Iris pigment epithelial cell (primary cell): Measurements from ENCODE around the gene PPP1R10.

ENCODE experiments used
- DNase-seq: peaks from one replicate; pipeline ENCODE4 v3.0.0-alpha.2; 2011; ENCODE audit warnings: low read depth

Gene PPP1R10

GRCh38 chr6:30598912-30599624 is 18.0 kb downstream of the PPP1R10 start:
- DNase-seq = no peak

DNA sequence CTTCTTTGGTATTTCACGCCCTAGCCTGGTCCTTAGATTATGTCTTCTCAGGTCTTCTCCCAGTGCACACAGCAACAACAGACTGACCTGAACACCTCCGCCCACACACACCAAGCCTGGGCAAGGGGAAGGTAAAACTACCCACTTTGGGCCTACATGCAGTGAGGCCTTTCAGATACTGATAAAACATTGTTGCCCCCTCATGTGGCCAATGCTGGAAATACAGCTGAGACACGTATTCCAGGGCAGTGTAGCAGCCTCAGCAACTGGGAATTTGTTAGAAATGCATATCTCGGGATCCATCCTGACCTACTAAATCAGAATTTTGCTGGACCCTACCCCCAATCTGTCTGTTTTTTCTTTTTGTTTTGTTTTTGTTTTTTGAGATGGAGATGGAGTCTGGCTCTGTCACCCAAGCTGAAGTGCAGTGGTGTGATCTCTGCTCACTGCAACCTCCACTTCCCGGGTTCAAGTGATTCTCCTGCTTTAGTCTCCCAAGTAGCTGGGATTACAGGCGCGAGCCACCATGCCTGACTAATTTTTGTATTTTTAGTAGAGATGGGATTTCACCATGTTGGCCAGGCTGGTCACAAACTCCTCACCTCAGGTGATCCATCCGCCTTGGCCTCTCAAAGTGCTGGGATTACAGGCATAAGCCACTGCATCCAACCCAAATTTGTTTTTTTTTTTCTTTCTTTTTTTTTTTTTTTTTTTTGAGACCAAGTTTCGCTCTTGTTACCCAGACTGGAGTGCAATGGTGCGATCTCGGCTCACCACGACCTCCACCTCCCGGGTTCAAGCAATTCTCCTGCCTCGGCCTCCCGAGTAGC is 19.5 kb downstream of the PPP1R10 start:
- DNase-seq = peak; percentile 78

- no peak for DNase-seq
Measured at GRCh38 chr6:30592287-30592686, 24.8 kb downstream of the PPP1R10 start.

DNA sequence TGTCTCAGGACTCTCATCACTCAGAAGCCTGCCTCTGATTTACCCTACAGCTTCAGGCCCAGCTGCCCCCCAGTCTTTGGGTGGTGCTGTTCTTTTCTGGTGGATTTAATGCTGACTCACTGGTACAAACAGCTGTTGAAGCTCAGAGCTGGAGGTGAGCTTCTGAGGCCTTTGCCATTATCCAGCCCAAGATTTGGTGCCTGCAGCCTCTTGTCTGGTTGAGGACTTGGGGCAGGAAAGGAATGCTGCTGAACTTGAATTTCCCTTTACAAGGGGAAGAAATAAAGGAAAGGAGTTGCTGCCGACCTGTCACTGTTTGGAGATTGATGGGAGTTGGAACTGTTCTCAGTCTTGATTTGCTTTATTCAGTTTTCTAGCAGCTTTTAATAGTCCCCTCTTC is 26.0 kb downstream of the PPP1R10 start:
- peak; percentile 73 for DNase-seq

GRCh38 chr6:30590509-30590908 is 26.5 kb downstream of the PPP1R10 start:
- DNase-seq = no peak

DNA sequence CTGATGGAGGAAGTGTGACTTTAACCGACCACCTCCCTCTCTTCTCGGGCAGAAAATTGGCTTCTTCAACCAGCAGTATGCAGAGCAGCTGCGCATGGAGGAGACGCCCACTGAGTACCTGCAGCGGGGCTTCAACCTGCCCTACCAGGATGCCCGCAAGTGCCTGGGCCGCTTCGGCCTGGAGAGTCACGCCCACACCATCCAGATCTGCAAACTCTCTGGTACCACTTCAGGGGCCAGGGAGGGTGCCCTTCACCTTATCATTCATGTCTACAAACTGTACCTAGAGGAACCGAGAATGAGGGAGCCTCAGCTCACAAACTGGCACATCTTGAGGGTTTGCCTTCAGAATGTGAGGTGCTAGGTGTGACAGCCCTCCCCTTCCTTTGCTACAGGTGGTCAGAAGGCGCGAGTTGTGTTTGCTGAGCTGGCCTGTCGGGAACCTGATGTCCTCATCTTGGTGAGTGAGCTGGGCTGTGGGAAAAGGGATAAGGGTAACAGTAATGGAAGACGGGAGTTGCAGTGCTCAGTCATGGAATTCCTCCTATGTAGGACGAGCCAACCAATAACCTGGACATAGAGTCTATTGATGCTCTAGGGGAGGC is 27.2 kb downstream of the PPP1R10 start:
- no peak for DNase-seq

GRCh38 chr6:30583921-30584320 is 33.1 kb downstream of the PPP1R10 start:
- no peak for DNase-seq

DNA sequence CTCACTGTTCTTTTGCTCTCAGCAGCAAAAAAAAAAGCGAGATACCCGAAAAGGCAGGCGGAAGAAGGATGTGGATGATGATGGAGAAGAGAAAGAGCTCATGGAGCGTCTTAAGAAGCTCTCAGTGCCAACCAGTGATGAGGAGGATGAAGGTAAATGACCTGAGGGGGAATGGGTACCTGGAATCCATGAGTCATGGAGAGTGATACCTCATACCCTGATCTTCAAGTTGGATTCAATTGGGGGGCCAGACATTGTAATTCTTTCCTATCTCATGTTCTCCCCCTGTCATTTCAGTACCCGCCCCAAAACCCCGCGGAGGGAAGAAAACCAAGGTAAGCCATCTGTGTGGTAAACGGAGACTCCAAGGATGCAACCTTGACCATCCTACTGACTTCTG is 39.0 kb downstream of the PPP1R10 start:
- DNase-seq = no peak

- no peak for DNase-seq
Measured at GRCh38 chr6:30573113-30573512, 43.9 kb downstream of the PPP1R10 start.

DNA sequence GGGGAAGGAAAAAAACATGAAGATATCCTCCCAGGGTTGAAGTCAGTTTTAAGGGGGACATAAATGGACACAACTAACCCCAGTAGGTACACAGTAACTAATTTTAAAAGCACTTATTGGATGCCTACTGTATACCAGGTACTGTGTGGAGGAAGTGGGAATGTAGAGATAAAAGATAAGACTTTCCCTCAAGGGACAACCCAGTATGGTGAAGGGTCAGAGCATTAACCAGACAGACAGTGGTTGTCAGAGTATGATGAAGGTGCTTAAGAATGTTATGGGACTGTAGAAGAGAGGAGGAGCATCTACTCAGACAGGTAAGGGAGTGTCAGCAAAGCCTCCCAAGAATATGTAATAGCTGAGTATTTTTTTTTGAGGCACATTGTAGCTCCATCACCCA is 44.9 kb downstream of the PPP1R10 start:
- DNase-seq = no peak

GRCh38 chr6:30571762-30572082 is 45.3 kb downstream of the PPP1R10 start:
- DNase-seq = no peak

DNA sequence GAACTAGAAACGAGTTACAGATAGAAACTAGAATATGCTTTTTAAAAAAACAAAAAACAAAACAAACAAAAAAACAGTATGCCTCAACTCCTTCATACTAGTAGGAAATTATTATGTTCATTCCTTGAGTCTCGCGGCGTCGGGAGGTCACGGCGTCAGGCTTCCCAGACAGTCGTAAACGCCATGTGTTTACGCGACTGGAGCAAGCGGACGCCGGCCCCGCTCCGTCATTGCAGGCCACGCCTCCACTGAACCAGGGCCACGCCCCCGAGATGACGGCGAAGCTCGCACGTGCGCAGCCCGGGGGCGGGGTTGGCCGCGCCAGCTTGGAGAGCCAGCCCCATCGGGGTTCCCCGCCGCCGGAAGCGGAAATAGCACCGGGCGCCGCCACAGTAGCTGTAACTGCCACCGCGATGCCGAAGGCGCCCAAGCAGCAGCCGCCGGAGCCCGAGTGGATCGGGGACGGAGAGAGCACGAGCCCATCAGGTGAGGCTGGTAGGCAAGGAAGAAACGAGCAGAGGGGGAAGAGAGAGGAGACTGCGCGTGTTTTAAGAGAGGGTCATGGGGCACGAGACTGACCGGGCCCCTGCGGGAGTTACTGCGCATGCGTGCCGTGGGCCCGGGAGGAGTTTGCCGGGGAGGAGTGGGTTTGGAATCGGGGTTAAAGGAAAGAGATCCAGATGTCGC is 45.8 kb downstream of the PPP1R10 start, which contains the start of gene ABCF1:
Gene ABCF1 (plus strand): TSS at position 368 of the 687 bp plus-strand sequence. CDS start 46 bp downstream, at position 414.
- DNase-seq = peak; percentile 97

DNA sequence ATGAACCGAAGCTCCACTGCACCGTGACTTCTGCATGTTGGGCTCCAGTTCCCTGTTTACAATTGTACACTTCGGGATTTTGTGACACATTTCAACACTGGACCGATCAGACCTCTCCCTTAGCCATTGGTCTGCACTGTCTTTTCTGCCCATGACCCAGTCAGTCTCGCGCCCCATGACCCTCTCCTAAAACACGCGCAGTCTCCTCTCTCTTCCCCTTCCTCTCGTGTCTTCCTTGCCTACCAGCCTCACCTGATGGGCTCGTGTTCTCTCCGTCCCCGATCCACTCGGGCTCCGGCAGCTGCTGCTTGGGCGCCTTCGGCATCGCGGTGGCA is 46.3 kb downstream of the PPP1R10 start:
- no peak for DNase-seq

DNA sequence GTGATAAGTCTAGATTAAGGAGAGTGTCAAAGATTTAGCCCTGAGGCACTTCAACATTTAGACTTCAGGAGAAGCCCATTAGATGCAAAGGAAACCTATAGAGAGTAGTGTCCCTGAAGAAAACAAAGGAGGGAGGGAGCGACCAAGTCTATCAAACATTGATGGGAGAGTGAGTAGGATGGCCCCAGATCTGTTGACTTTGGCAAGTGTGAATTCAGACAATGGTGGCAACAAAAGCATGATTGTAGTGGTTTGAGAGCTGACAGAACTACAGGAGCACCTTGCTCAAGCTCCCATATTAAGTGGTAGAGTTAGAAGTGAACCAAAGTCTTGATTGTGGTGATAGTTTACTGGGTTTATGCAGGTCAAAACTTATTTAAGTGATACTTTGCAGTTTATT is 46.8 kb downstream of the PPP1R10 start:
- DNase-seq = no peak

DNA sequence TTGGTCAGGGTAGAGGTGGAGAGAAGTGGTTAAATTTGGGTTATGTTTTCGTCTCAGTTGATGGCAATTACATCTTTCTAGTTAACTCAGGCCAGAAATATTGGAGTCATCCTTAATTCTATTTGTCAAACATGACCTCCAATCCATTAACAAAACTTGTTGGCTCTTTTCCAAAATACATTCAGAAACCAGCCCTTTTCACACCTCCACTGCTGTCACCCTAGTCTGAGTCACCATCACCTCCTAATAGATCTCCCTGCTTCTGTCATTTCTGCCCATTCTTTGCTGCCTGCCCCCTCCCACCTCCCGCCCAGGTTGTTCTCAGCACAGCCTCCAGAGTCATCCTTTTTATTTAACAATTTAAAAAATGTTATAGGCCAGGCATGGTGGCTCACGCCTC is 48.8 kb downstream of the PPP1R10 start:
- no peak for DNase-seq

GRCh38 chr6:30565772-30566171 is 51.3 kb downstream of the PPP1R10 start:
- DNase-seq = peak; percentile 56

DNA sequence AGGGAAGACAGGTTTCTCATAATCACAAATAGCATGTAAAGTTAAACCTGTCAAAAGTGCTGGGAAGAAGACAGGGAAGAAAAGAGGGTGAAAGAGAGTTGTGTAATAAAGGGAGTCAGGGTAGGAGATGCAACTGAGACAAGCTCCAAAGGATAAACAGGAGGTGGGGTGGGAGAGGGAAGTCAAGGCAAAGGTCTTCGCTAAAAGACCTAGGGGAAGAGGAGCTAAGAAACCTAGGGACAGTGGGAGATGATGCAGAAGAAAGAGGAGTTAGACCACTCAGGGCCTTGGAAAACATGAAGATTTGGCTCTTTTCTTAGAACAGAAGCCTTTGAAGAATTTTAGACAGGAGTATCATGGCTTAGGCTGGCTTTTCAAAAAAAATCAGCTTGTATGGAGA is 52.9 kb downstream of the PPP1R10 start:
- DNase-seq = no peak

DNA sequence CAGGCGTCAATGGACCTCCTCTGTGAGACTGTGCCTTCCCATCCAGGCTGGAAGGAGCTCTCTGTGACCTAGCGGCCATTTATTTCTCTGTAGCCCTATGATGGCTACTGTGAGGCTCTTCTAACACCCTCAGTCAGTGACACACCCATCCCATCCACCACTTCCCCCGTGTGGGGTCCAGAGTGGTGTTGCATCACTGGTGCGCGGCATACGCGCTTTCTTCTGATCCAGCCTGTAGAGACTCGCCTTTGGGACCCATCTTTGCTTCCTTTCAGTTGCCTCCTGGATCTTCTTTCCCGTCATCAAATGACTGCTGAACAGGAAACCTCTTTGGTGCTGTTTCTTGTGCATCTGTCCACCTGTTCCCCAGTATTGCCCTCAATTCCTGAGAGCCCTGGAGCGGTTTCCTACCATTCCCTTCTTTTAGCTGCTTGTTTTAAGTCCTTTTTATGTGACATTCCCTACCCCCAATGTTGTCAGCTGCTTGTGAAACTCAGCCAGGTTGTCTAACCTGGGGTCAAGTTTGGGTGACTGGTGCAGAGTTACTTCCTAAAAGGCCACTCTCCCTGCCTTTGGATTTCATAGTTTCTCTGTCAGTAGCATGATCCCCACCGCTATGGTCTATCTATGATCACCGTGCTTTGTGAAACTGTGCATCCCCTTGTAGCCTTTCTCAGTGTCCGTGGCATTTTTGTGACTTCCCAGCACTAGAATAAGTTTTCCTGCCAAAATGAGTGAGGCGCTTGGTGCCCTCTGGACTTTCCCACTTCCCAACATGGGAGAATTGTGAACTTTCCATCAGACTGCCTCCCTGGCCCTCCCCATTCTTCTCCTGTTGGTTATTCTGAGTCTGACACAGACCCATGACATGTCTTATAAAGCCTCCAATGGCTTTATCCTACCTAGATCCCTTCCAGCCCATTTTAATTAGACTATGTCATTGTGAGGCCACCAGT is 54.3 kb downstream of the PPP1R10 start:
- no peak for DNase-seq

DNA sequence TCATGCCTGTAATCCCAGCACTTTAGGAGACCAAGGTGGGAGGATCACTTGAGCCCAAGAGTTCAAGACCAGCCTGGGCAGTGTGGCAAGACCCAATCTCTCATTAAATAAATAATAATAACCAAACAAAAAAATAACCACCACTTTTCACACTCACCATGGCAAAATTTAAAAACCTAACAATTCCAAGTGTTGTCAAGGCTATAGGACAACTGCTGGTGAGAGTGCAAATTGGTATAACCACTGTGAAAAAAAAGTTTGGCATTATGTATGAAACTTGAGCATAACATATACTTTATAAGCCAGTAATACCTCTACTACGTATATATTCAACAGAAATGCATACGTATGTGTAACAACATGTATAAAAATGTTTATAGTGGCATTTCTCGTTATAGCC is 56.1 kb downstream of the PPP1R10 start:
- DNase-seq = no peak

GRCh38 chr6:30557683-30557981 is 59.4 kb downstream of the PPP1R10 start:
- no peak for DNase-seq

DNA sequence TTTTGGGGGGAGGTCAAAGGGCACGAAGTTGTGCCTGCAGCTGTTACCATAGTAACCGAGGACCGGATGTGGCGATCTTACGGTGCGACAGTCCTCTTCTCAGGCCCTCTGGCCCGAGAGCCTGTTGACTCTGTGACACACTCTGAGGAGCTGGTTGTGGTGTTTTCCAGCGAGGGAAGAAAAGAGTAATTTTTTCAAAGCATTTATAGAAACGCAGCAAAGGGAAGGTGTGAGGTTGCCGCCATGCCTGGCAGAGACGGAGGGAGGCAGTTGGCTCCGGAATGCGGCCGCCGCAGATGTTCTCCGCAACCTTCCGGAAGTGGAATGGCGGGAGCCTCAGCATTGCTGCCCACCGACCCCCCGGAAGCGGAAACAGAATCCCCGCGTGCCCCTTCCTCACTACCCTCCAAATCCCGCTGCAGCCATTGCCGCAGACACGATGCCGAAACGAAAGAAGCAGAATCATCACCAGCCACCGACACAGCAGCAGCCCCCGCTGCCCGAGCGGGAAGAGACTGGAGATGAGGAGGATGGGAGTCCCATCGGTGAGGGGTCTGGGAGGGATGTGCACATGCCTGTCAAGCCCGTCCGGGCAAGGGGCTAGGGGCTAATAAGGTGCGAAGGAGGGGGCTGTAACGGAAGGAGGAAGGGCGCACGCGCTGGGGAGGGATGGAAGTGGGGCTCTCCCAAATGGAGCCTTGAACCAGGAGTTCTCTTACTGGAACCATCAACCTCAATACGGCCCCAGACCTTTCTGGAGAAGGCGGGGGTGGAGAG is 59.9 kb downstream of the PPP1R10 start, which contains the start of gene PRR3:
Gene PRR3 (plus strand): TSS at position 390 of the 777 bp plus-strand sequence. CDS start 50 bp downstream, at position 440.
- peak; percentile 83 for DNase-seq
